ENCODE data around the gene ZNF324.

- TF ChIP-seq ZNF292 (CRISPR knock-in tag; IDR thresholded peaks at IDR 0.05; ENCODE audit: borderline replicate concordance, low read depth) (no peak), ARNT (IDR thresholded peaks at IDR 0.05) (no peak), EP300 (IDR thresholded peaks at IDR 0.05; ENCODE audit: low read depth in 2 of 2, low read length in 2 of 2) (no peak), EP300 (CRISPR knock-in tag; IDR thresholded peaks at IDR 0.05; ENCODE audit: borderline replicate concordance) (no peak), POLR2AphosphoS5 (IDR thresholded peaks at IDR 0.05; ENCODE audit: low read depth, low read length) (no peak), FOXK2 (IDR thresholded peaks at IDR 0.05) (no peak), MIER3 (CRISPR knock-in tag; IDR thresholded peaks at IDR 0.05; ENCODE audit: borderline replicate concordance) (no peak), SPEN (CRISPR knock-in tag; IDR thresholded peaks at IDR 0.05; ENCODE audit: low read depth) (no peak), KDM4B (CRISPR knock-in tag; IDR thresholded peaks at IDR 0.05) (no peak), BCLAF1 (IDR thresholded peaks at IDR 0.05) (no peak)
Measured at GRCh38 chr19:58429745-58430144, 37.1 kb upstream of the ZNF324 start.
